Stimulated activated naive CD8-positive, alpha-beta T cell treated with anti-CD3 and anti-CD28 coated beads, Interleukin-15, Interleukin-2, amounts not matched to agents 100 ng/mL and 50 ng/mL, for 24 hours (primary cell): ENCODE data around the gene SNX19.
"Not testable (repeated sequence)": the region's sequence is repeated elsewhere in the genome, so short reads cannot be mapped to it uniquely, and the experiment has no call there.

Experiments
- H3K27ac Mint-ChIP-seq: one replicate; pipeline ENCODE4 v1.8.0; 2021; ENCODE audit warnings: mild to moderate bottlenecking, mixed read lengths
- H3K27me3 Mint-ChIP-seq: one replicate; pipeline ENCODE4 v1.8.0; 2021; ENCODE audit warnings: mixed read lengths
- H3K36me3 Mint-ChIP-seq: one replicate; pipeline ENCODE4 v1.8.0; 2021; ENCODE audit warnings: low read depth, mixed read lengths
- H3K4me1 Mint-ChIP-seq: one replicate; pipeline ENCODE4 v1.8.0; 2021; ENCODE audit warnings: low read depth, mixed read lengths
- H3K4me3 Mint-ChIP-seq: one replicate; pipeline ENCODE4 v1.8.0; 2021; ENCODE audit warnings: mild to moderate bottlenecking, mixed read lengths
- H3K9me3 Mint-ChIP-seq: one replicate; pipeline ENCODE4 v1.8.0; 2021; ENCODE audit warnings: mixed read lengths

The SNX19 gene

GRCh38 chr11:130916238-130916855, at the start of gene SNX19:
Gene SNX19, minus strand, starts transcription at chr11:130916479. Its CDS starts 540 bp downstream, at chr11:130915939.
- H3K27ac Mint-ChIP-seq, result peak within 1 kb of the TSS; percentile 52
- peaks cover 6% of the 10 kb centered on the region for H3K27me3 Mint-ChIP-seq
- peaks cover 33% of the 10 kb centered on the region for H3K36me3 Mint-ChIP-seq
- H3K9me3 Mint-ChIP-seq, result peaks cover 14% of the 10 kb centered on the region
- H3K4me3 Mint-ChIP-seq, result peak within 1 kb of the TSS; percentile 82
- H3K4me1 Mint-ChIP-seq, result peaks cover 26% of the 10 kb centered on the region

GRCh38 chr11:130964058-130964792, 47.9 kb upstream of the SNX19 start:
- Mint-ChIP-seq H3K9me3 (peaks cover 7% of the 10 kb centered on the region), H3K27me3 (peaks cover 19% of the 10 kb centered on the region), H3K27ac (no peak overlapping the region), H3K4me1 (no peaks in the 10 kb centered on the region), H3K4me3 (no peak overlapping the region), H3K36me3 (no peaks in the 10 kb centered on the region)

- no peaks in the 10 kb centered on the region for H3K36me3 Mint-ChIP-seq
- no peaks in the 10 kb centered on the region for H3K9me3 Mint-ChIP-seq
- peaks cover 6% of the 10 kb centered on the region for H3K4me1 Mint-ChIP-seq
- H3K4me3 Mint-ChIP-seq, result no peak overlapping the region
- peaks cover 14% of the 10 kb centered on the region for H3K27me3 Mint-ChIP-seq
- H3K27ac Mint-ChIP-seq, result no peak overlapping the region
These were observed 31.6 kb upstream of the SNX19 start for GRCh38 chr11:130947889-130948288.

- Mint-ChIP-seq H3K27ac (no peak overlapping the region), H3K36me3 (no peaks in the 10 kb centered on the region), H3K27me3 (peaks cover 14% of the 10 kb centered on the region), H3K4me3 (no peak overlapping the region), H3K9me3 (no peaks in the 10 kb centered on the region), H3K4me1 (peaks cover 6% of the 10 kb centered on the region)
These were observed 31.2 kb upstream of the SNX19 start for GRCh38 chr11:130947481-130947880.

- Mint-ChIP-seq H3K36me3 (no peaks in the 10 kb centered on the region), H3K4me1 (peaks cover 6% of the 10 kb centered on the region), H3K27me3 (peaks cover 14% of the 10 kb centered on the region), H3K9me3 (no peaks in the 10 kb centered on the region), H3K27ac (no peak overlapping the region), H3K4me3 (no peak overlapping the region)
These were observed 30.8 kb upstream of the SNX19 start for GRCh38 chr11:130947058-130947457.

- Mint-ChIP-seq H3K36me3 (no peaks in the 10 kb centered on the region), H3K9me3 (no peaks in the 10 kb centered on the region), H3K4me3 (no peak overlapping the region), H3K4me1 (peaks cover 6% of the 10 kb centered on the region), H3K27ac (no peak overlapping the region), H3K27me3 (peaks cover 14% of the 10 kb centered on the region)
These were observed 29.6 kb upstream of the SNX19 start for GRCh38 chr11:130945896-130946295.

GRCh38 chr11:130940706-130941105, 24.4 kb upstream of the SNX19 start:
- Mint-ChIP-seq H3K4me3 (no peak overlapping the region), H3K4me1 (no peaks in the 10 kb centered on the region), H3K36me3 (no peaks in the 10 kb centered on the region), H3K27ac (no peak overlapping the region), H3K27me3 (peaks cover 29% of the 10 kb centered on the region), H3K9me3 (no peaks in the 10 kb centered on the region)

GRCh38 chr11:130937051-130937450, 20.8 kb upstream of the SNX19 start:
- no peak overlapping the region for H3K4me3 Mint-ChIP-seq
- H3K4me1 Mint-ChIP-seq, result no peaks in the 10 kb centered on the region
- peaks cover 19% of the 10 kb centered on the region for H3K27me3 Mint-ChIP-seq
- no peaks in the 10 kb centered on the region for H3K36me3 Mint-ChIP-seq
- no peak overlapping the region for H3K27ac Mint-ChIP-seq
- H3K9me3 Mint-ChIP-seq, result no peaks in the 10 kb centered on the region

GRCh38 chr11:130932086-130932712, 15.9 kb upstream of the SNX19 start:
- H3K36me3 Mint-ChIP-seq, result no peaks in the 10 kb centered on the region
- peaks cover 3% of the 10 kb centered on the region for H3K27me3 Mint-ChIP-seq
- H3K9me3 Mint-ChIP-seq, result no peaks in the 10 kb centered on the region
- H3K4me1 Mint-ChIP-seq, result no peaks in the 10 kb centered on the region
- no peak overlapping the region for H3K4me3 Mint-ChIP-seq
- no peak overlapping the region for H3K27ac Mint-ChIP-seq

GRCh38 chr11:130924750-130925149, 8.5 kb upstream of the SNX19 start:
- no peaks in the 10 kb centered on the region for H3K36me3 Mint-ChIP-seq
- no peak overlapping the region for H3K27ac Mint-ChIP-seq
- no peak overlapping the region for H3K4me3 Mint-ChIP-seq
- H3K27me3 Mint-ChIP-seq, result peaks cover 24% of the 10 kb centered on the region
- no peaks in the 10 kb centered on the region for H3K4me1 Mint-ChIP-seq
- no peaks in the 10 kb centered on the region for H3K9me3 Mint-ChIP-seq

- not testable (repeated sequence) for H3K4me1 Mint-ChIP-seq, H3K4me3 Mint-ChIP-seq, H3K36me3 Mint-ChIP-seq, H3K9me3 Mint-ChIP-seq, H3K27ac Mint-ChIP-seq
- H3K27me3 Mint-ChIP-seq, result peaks cover 21% of the 10 kb centered on the region
These were observed 4.3 kb upstream of the SNX19 start for GRCh38 chr11:130920612-130921011.

- H3K27ac Mint-ChIP-seq, result no peak overlapping the region
- H3K27me3 Mint-ChIP-seq, result peaks cover 12% of the 10 kb centered on the region
- H3K4me3 Mint-ChIP-seq, result no peak overlapping the region
- peaks cover 17% of the 10 kb centered on the region for H3K36me3 Mint-ChIP-seq
- H3K9me3 Mint-ChIP-seq, result peaks cover 5% of the 10 kb centered on the region
- H3K4me1 Mint-ChIP-seq, result peaks cover 26% of the 10 kb centered on the region
These were observed 1.8 kb upstream of the SNX19 start for GRCh38 chr11:130918081-130918480.

- peak overlapping the region; percentile 52 for H3K27ac Mint-ChIP-seq
- H3K9me3 Mint-ChIP-seq, result peaks cover 12% of the 10 kb centered on the region
- H3K27me3 Mint-ChIP-seq, result peaks cover 11% of the 10 kb centered on the region
- H3K4me3 Mint-ChIP-seq, result peak overlapping the region; percentile 82
- peaks cover 26% of the 10 kb centered on the region for H3K4me1 Mint-ChIP-seq
- peaks cover 27% of the 10 kb centered on the region for H3K36me3 Mint-ChIP-seq
These were observed 631 bp upstream of the SNX19 start for GRCh38 chr11:130916910-130917309.

- Mint-ChIP-seq H3K27me3 (peaks cover under 1% of the 10 kb centered on the region), H3K27ac (peak overlapping the region; percentile 5), H3K9me3 (peaks cover 14% of the 10 kb centered on the region), H3K4me3 (peak overlapping the region; percentile 82), H3K4me1 (peaks cover 26% of the 10 kb centered on the region), H3K36me3 (peaks cover 36% of the 10 kb centered on the region)
These were observed 559 bp downstream of the SNX19 start for GRCh38 chr11:130915603-130916237.

GRCh38 chr11:130913268-130913667, 3.0 kb downstream of the SNX19 start:
- H3K9me3 Mint-ChIP-seq, result peaks cover 14% of the 10 kb centered on the region
- H3K27me3 Mint-ChIP-seq, result no peaks in the 10 kb centered on the region
- peaks cover 57% of the 10 kb centered on the region for H3K36me3 Mint-ChIP-seq
- H3K27ac Mint-ChIP-seq, result no peak overlapping the region
- no peak overlapping the region for H3K4me3 Mint-ChIP-seq
- H3K4me1 Mint-ChIP-seq, result peaks cover 38% of the 10 kb centered on the region
